ENCODE data around the gene CBARP. TPM values are rescaled to one million over a fixed set of nuclear protein-coding genes. Genes with fewer than 3 reads are reported as not detected.
A peak's percentile ranks its signal among the peaks of the same experiment; 100 is the strongest.

CBARP gene
- under 1 TPM; 0.05 to 0.25 TPM for total RNA-seq
- under 1 TPM in 1 of 2 donors, not detected in 1; 0.06 TPM for polyA plus RNA-seq

DNA sequence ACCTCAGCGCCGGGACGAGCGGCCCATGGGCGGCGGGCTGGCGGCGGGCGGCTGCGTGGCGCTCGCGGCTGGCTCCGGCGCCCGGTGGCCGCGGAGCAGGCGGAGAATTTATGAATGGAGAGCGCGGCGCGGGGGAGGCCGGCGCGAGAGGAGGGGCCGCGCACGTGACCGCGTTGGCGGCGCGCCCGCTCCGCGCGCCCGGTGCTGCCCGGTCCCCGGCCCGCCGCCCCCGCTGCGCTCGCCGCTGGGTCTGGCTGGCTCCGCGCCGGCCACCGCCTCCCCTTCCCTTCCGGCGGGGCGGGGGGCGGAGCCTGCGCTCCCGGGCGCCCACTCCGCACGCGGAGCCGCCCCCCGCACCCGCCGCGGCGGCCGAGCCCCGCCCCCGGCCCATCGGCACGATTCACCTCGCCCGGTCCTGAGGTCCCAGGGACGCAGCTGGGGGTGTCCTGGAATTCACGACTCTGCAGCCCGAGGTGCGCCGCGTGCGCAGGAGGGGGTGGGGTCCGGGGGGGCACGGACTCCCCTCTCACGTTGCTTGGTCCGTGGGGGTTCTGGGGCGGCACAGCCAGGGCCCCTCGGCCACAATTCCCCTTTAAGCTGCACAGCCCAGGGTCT, at the start of gene CBARP:
CBARP (minus strand) TSS at position 252 of the 615 bp plus-strand sequence. CDS start 1,905 bp downstream, outside the sequence.
- Histone ChIP-seq H3K36me3 (ENCODE audit: control insufficient read depth in 4 of 4, insufficient read depth in 3 of 4, low read depth in 1 of 4, low read length in 3 of 4) (no peaks in the 10 kb centered on the region), H3K4me3 (ENCODE audit: low read depth in 1 of 3, low read length in 3 of 3) (peak within 1 kb of the TSS in 1 of 3 donors; percentile 54), H3K9me3 (ENCODE audit: control insufficient read depth in 4 of 4, low read length in 3 of 4) (no peaks in the 10 kb centered on the region), H3K27me3 (ENCODE audit: control insufficient read depth in 4 of 4, insufficient read depth in 4 of 4, low read length in 3 of 4) (no peaks in the 10 kb centered on the region), H3K27ac (ENCODE audit: low read depth in 1 of 2, low read length in 2 of 2) (no peak within 1 kb of the TSS), H3K4me1 (ENCODE audit: control insufficient read depth in 4 of 4, insufficient read depth in 4 of 4, low read length in 3 of 4) (peaks cover 13 to 41% (median 22%) of the 10 kb centered on the region in 4 donors), H3K9ac (ENCODE audit: low read depth in 1 of 2, low read length in 2 of 2) (no peak within 1 kb of the TSS)
- 2% methylated on average over 86 of the region's 87 CpGs for WGBS
- TF ChIP-seq SP1 (IDR thresholded peaks at IDR 0.05) = no peak
- no peak for TF ChIP-seq EGR1 (IDR thresholded peaks at IDR 0.05; ENCODE audit: low read depth in 2 of 2)
- DNase-seq (ENCODE audit: low spot score) = no peak

GRCh38 chr19:1286487-1287353, 48.9 kb upstream of the CBARP start:
- 55% methylated on average over 38 of the region's 38 CpGs for WGBS
- Histone ChIP-seq H3K9me3 (ENCODE audit: control insufficient read depth in 4 of 4, low read length in 3 of 4) (no peaks in the 10 kb centered on the region), H3K36me3 (ENCODE audit: control insufficient read depth in 4 of 4, insufficient read depth in 3 of 4, low read depth in 1 of 4, low read length in 3 of 4) (no peaks in the 10 kb centered on the region), H3K27ac (ENCODE audit: low read depth in 1 of 2, low read length in 2 of 2) (no peak overlapping the region), H3K4me1 (ENCODE audit: control insufficient read depth in 4 of 4, insufficient read depth in 4 of 4, low read length in 3 of 4) (peaks cover 20 to 64% (median 42%) of the 10 kb centered on the region in 4 donors), H3K4me3 (ENCODE audit: low read depth in 1 of 3, low read length in 3 of 3) (peak overlapping the region in 2 of 3 donors; percentile 2 to 73), H3K9ac (ENCODE audit: low read depth in 1 of 2, low read length in 2 of 2) (no peak overlapping the region), H3K27me3 (ENCODE audit: control insufficient read depth in 4 of 4, insufficient read depth in 4 of 4, low read length in 3 of 4) (no peaks in the 10 kb centered on the region)
- TF ChIP-seq RAD21 (IDR thresholded peaks at IDR 0.05) (no peak), NR2F2 (IDR thresholded peaks at IDR 0.05) (no peak), HNF4A (conservative IDR thresholded peaks at IDR 0.05) (no peak), FOXA2 (IDR thresholded peaks at IDR 0.05) (no peak), YY1 (IDR thresholded peaks at IDR 0.05) (no peak), HNF4G (IDR thresholded peaks at IDR 0.05) (no peak), REST (IDR thresholded peaks at IDR 0.05) (no peak), FOXA1 (IDR thresholded peaks at IDR 0.05) (no peak), EGR1 (IDR thresholded peaks at IDR 0.05; ENCODE audit: low read depth in 2 of 2) (no peak), JUND (IDR thresholded peaks at IDR 0.05) (no peak), ATF3 (IDR thresholded peaks at IDR 0.05) (no peak), GABPA (IDR thresholded peaks at IDR 0.05 in 1 of 2, conservative IDR thresholded peaks at IDR 0.05 in 1 of 2) (no peak), RXRA (IDR thresholded peaks at IDR 0.05) (no peak), TAF1 (conservative IDR thresholded peaks at IDR 0.05) (no peak)
- TF ChIP-seq, protein P1, sequence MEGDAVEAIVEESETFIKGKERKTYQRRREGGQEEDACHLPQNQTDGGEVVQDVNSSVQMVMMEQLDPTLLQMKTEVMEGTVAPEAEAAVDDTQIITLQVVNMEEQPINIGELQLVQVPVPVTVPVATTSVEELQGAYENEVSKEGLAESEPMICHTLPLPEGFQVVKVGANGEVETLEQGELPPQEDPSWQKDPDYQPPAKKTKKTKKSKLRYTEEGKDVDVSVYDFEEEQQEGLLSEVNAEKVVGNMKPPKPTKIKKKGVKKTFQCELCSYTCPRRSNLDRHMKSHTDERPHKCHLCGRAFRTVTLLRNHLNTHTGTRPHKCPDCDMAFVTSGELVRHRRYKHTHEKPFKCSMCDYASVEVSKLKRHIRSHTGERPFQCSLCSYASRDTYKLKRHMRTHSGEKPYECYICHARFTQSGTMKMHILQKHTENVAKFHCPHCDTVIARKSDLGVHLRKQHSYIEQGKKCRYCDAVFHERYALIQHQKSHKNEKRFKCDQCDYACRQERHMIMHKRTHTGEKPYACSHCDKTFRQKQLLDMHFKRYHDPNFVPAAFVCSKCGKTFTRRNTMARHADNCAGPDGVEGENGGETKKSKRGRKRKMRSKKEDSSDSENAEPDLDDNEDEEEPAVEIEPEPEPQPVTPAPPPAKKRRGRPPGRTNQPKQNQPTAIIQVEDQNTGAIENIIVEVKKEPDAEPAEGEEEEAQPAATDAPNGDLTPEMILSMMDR (IDR thresholded peaks at IDR 0.05; ENCODE audit: low read depth, low read length, missing input control) = no peak
- TF ChIP-seq, protein P2, sequence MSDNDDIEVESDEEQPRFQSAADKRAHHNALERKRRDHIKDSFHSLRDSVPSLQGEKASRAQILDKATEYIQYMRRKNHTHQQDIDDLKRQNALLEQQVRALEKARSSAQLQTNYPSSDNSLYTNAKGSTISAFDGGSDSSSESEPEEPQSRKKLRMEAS (IDR thresholded peaks at IDR 0.05) = no peak
- DNase-seq (ENCODE audit: low spot score) = no peak

Data from liver (tissue), 9 donors.